ENCODE data around the gene IDUA. TPM values are rescaled to one million over a fixed set of nuclear protein-coding genes. Genes with fewer than 3 reads are reported as not detected.

IDUA gene
- total RNA-seq, 1 donor = 21.7 TPM

DNA sequence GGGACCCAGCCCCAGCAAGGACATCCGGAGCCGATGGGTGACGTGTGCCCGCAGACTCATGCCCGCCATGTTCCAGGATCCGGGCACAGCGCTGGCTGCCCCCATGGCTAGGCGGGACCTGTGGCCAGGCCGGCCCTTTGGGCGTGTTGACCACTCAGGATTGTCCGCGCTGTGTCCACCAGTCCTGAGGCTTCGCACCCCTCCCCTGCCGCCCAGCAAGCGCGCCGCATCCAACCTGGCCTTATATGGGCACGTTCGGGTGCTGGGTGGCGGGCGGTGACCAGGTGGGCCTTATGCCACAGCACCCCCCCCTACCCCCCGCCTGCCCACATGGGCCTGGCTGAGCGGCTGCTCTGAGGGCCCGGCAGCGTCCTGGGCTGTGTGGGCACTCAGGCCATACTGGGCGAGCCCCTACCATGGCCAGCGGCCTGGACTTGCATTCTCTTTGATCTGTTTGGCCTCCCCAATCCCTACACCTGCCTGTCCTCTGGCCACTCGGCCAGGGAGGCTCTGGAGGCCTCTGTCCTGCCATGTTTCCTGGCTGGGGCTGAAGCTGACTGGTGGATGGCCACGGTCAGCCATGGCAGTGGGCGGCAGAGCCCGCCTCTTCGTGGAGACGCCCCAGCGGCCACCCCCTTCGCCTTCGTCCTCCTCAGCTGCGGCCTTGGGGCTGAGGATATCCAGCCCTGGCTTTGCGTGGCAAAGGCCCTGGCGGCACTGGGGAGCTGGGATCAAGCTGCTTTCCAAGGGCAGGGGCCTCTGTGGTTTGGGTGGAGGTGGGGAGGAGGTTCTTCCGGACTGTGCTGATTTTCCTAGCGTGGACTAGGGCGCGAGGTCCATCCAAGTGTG lies 26.6 kb downstream of the IDUA start:
- TF ChIP-seq, protein P1, sequence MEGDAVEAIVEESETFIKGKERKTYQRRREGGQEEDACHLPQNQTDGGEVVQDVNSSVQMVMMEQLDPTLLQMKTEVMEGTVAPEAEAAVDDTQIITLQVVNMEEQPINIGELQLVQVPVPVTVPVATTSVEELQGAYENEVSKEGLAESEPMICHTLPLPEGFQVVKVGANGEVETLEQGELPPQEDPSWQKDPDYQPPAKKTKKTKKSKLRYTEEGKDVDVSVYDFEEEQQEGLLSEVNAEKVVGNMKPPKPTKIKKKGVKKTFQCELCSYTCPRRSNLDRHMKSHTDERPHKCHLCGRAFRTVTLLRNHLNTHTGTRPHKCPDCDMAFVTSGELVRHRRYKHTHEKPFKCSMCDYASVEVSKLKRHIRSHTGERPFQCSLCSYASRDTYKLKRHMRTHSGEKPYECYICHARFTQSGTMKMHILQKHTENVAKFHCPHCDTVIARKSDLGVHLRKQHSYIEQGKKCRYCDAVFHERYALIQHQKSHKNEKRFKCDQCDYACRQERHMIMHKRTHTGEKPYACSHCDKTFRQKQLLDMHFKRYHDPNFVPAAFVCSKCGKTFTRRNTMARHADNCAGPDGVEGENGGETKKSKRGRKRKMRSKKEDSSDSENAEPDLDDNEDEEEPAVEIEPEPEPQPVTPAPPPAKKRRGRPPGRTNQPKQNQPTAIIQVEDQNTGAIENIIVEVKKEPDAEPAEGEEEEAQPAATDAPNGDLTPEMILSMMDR (IDR thresholded peaks at IDR 0.05; ENCODE audit: insufficient read depth, low read length) = no peak
- H3K4me3 ChIP-seq (ENCODE audit: low read depth, low read length) = no peak overlapping the region
- DNase-seq (ENCODE audit: low read depth) = no peak

DNA sequence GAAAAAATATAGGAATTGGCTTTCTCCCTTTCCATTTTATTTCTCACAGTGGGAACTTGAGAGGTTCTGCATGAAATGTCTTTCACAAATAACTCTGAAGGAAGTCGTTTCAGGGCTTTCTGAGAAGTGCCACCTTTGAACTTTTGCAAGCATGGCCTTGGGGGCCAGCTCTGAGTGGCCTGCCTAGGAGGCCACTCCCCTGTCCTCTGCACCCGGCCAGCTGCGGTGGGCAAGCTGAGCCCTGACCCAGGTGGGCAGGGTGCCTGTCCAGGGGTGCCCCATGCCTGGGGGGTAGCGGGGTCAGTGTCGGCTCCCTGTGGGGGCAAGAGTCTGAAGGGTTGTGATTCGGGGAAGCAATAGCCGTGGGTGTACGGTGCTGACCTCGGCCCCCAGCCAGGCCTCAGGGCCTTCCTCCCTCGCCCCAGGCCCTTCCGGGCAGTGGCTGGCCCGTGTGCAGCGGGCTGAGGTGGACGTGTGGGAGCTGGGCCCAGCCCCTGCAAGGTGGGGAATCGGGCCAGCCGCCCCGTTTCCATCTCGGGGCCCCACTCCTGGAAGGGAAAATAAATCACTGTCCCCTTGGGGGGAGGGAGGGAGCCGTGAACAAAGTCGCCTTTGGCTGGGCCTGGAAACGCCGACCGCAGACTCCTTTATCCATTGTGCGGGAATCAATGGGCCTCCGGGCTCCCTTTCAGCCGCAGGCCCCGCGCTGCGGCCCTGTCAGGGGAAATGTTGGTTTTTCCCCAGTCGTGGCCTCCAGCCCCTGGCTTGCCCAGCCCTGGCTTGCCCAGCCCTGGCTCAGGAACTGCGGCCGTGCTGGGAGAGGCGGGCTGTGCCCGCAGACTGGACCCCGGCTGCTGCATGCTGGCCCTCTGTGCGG lies 27.7 kb downstream of the IDUA start:
- TF ChIP-seq, protein P1 (IDR thresholded peaks at IDR 0.05; ENCODE audit: insufficient read depth, low read length) = no peak

GRCh38 chr4:1015179-1015578 lies 28.3 kb downstream of the IDUA start:
- H3K4me3 ChIP-seq (ENCODE audit: low read depth, low read length) = no peak overlapping the region
- TF ChIP-seq, protein P1 (IDR thresholded peaks at IDR 0.05; ENCODE audit: insufficient read depth, low read length) = no peak
- DNase-seq (ENCODE audit: low read depth) = no peak

More for the DNA sequence above, 27.7 kb downstream of the IDUA start:
- DNase-seq (ENCODE audit: low read depth) = no peak
- H3K4me3 ChIP-seq (ENCODE audit: low read depth, low read length) = no peak overlapping the region

DNA sequence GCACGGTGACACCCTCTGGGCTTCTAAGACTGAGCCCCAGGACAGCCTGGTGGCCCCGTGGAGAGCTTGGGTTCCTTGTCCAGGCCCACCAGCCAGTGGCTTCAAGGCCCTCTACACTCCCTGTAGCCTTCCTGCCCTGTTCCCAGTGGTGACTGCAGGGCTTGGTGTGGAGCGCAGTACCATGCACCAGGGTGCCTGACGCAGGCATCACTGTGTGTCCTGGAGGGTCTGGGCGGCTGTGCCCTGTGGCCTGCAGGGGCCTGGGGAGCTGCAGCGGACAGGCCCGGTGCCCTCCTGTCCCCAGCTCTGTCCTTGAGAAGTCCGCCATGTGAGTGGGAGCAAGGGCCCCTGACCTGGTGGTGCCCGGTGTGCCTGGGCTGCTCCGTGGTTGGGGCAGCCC lies 28.9 kb downstream of the IDUA start:
- no peak for DNase-seq (ENCODE audit: low read depth)
- no peak overlapping the region for H3K4me3 ChIP-seq (ENCODE audit: low read depth, low read length)
- TF ChIP-seq, protein P1 (IDR thresholded peaks at IDR 0.05; ENCODE audit: insufficient read depth, low read length) = no peak

DNA sequence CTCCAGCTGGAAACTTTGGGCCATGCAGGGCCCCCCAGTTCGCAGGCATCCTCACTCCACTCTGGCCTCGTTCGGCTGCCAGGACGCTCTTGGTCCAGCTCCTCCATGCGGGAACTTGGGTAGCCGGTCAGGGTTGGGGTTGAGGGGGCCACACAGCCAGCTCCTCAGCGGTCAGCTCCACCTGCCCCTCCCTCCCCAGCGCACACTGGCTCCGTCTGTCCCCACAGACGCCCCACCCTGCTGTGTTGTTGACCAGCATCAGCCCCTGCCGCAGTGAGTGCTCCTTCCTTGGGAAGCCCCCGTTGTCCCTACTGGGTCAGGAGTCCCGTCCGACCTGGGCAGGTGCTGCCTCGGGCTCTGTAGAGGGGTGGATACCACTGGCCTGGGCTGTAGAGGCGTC lies 30.4 kb downstream of the IDUA start:
- no peak overlapping the region for H3K4me3 ChIP-seq (ENCODE audit: low read depth, low read length)
- TF ChIP-seq, protein P1 (IDR thresholded peaks at IDR 0.05; ENCODE audit: insufficient read depth, low read length) = no peak
- no peak for DNase-seq (ENCODE audit: low read depth)

DNA sequence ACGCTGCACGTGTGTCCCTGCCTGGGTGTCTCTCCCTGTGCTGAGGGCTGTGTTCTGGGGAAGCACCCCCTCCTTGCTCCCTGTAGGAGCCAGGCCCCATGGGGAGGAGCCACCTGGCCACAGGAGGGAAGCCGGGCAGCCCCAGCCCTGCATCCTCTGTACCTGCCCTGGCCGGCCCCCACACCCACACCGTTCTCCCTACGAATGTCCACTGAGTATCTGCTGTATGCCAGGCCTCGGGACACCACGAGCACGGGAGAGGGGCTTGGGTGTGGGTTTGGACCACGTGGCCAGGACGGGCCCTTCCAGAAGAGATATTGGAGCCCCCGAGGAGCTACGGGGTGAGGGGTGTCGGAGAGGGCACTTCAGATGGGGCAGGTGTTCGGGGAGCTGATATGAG lies 30.9 kb downstream of the IDUA start:
- H3K4me3 ChIP-seq (ENCODE audit: low read depth, low read length) = no peak overlapping the region
- DNase-seq (ENCODE audit: low read depth) = no peak
- TF ChIP-seq, protein P1 (IDR thresholded peaks at IDR 0.05; ENCODE audit: insufficient read depth, low read length) = no peak

All from fibroblast of the aortic adventitia (primary cell).